IMR-90 (cell line): ENCODE measurements around the gene SNX6.

Experiments
- BHLHE40 ChIP-seq: fragments of 150-350 bp; IDR thresholded peaks from 2 replicates; pipeline ENCODE4 v1.6.1; 2016; ENCODE audit warnings: mild to moderate bottlenecking, low read depth, low read length
- CTCF ChIP-seq: conservative IDR thresholded peaks from 2 replicates; pipeline ENCODE4 v1.5.1; 2012; ENCODE audit warnings: mild to moderate bottlenecking, low read depth, low read length, improper control_type of control experiment
- MAFK ChIP-seq: IDR thresholded peaks from 2 replicates; pipeline ENCODE4 v1.6.1; 2012; ENCODE audit warnings: low read depth, low read length, improper control_type of control experiment
- MAZ ChIP-seq: IDR thresholded peaks from 2 replicates; pipeline ENCODE4 v1.6.1; 2012; ENCODE audit warnings: low read depth, mild to moderate bottlenecking, low read length, improper control_type of control experiment, moderate library complexity, borderline replicate concordance
- MXI1 ChIP-seq: IDR thresholded peaks from 2 replicates; pipeline ENCODE4 v1.6.1; 2012; ENCODE audit warnings: low read depth, mild to moderate bottlenecking, low read length, moderate library complexity, borderline replicate concordance
- POLR2A ChIP-seq: IDR thresholded peaks from 2 replicates; pipeline ENCODE4 v1.6.1; 2012; ENCODE audit warnings: mild to moderate bottlenecking, low read depth, low read length
- RAD21 ChIP-seq: IDR thresholded peaks from 2 replicates; pipeline ENCODE4 v1.6.1; 2012; ENCODE audit warnings: low read length, improper control_type of control experiment
- RFX5 ChIP-seq: IDR thresholded peaks from 2 replicates; pipeline ENCODE4 v1.8.0; 2012; ENCODE audit warnings: low read depth, mild to moderate bottlenecking, low read length, moderate library complexity
- SMC3 ChIP-seq: fragments of 150-350 bp; IDR thresholded peaks from 2 replicates; pipeline ENCODE4 v1.6.1; 2016; ENCODE audit warnings: low read depth, mild to moderate bottlenecking, antibody characterized with exemption, low read length, moderate library complexity
- USF2 ChIP-seq: fragments of 150-350 bp; IDR thresholded peaks from 2 replicates; pipeline ENCODE4 v1.6.1; 2017; ENCODE audit warnings: mild to moderate bottlenecking, antibody characterized with exemption, low read length, low read depth

GRCh38 chr14:34665785-34666435 lies 36.0 kb upstream of the SNX6 start:
- no peak for TF ChIP-seq USF2
- TF ChIP-seq CTCF, result no peak
- no peak for TF ChIP-seq POLR2A
- TF ChIP-seq SMC3, result no peak
- no peak for TF ChIP-seq RAD21
- peak; percentile 82 for TF ChIP-seq MAFK
- no peak for TF ChIP-seq RFX5
- no peak for TF ChIP-seq MXI1
- TF ChIP-seq BHLHE40, result no peak
- TF ChIP-seq MAZ, result no peak
